ENCODE data around the gene CCR8.

CCR8 gene

GRCh38 chr3:39329493-39329892 lies at the start of gene CCR8:
Gene CCR8 (plus strand): TSS chr3:39329709. CDS start chr3:39332332, 2,623 bp downstream.
- no peak for DNase-seq (ENCODE audit: low read depth in 3 of 3)

- DNase-seq (ENCODE audit: low read depth in 3 of 3), result no peak
These were observed 49.6 kb upstream of the CCR8 start, which contains the start of gene CX3CR1 for GRCh38 chr3:39279745-39280517. Gene CX3CR1 (minus strand): TSS chr3:39280036. CDS start chr3:39266509, 13,527 bp downstream.

- no peak for DNase-seq (ENCODE audit: low read depth in 3 of 3)
These were observed 48.9 kb upstream of the CCR8 start for GRCh38 chr3:39280571-39280970.

- DNase-seq (ENCODE audit: low read depth in 3 of 3), result no peak
These were observed 48.0 kb upstream of the CCR8 start for GRCh38 chr3:39281533-39281932.

GRCh38 chr3:39282057-39282456 lies 47.5 kb upstream of the CCR8 start:
- no peak for DNase-seq (ENCODE audit: low read depth in 3 of 3)

- no peak for DNase-seq (ENCODE audit: low read depth in 3 of 3)
These were observed 45.0 kb upstream of the CCR8 start for GRCh38 chr3:39284457-39284881.

GRCh38 chr3:39285332-39285731 lies 44.2 kb upstream of the CCR8 start:
- no peak for DNase-seq (ENCODE audit: low read depth in 3 of 3)

GRCh38 chr3:39286771-39287170 lies 42.7 kb upstream of the CCR8 start:
- no peak for DNase-seq (ENCODE audit: low read depth in 3 of 3)

- DNase-seq (ENCODE audit: low read depth in 3 of 3), result no peak
These were observed 42.0 kb upstream of the CCR8 start for GRCh38 chr3:39287216-39288164.

- peak; percentile 39 to 66 (median 63) for DNase-seq (ENCODE audit: low read depth in 3 of 3)
These were observed 41.2 kb upstream of the CCR8 start for GRCh38 chr3:39288300-39288808.

- DNase-seq (ENCODE audit: low read depth in 3 of 3), result no peak
These were observed 40.4 kb upstream of the CCR8 start for GRCh38 chr3:39289107-39289506.

- DNase-seq (ENCODE audit: low read depth in 3 of 3), result no peak
These were observed 39.3 kb upstream of the CCR8 start for GRCh38 chr3:39290255-39290654.

GRCh38 chr3:39291903-39292329 lies 37.6 kb upstream of the CCR8 start:
- peak; percentile 53 to 63 (median 63) for DNase-seq (ENCODE audit: low read depth in 3 of 3)

GRCh38 chr3:39292961-39293360 lies 36.5 kb upstream of the CCR8 start:
- no peak for DNase-seq (ENCODE audit: low read depth in 3 of 3)

- no peak for DNase-seq (ENCODE audit: low read depth in 3 of 3)
These were observed 34.9 kb upstream of the CCR8 start for GRCh38 chr3:39294446-39295183.

GRCh38 chr3:39295184-39295775 lies 34.2 kb upstream of the CCR8 start:
- no peak for DNase-seq (ENCODE audit: low read depth in 3 of 3)

- DNase-seq (ENCODE audit: low read depth in 3 of 3), result no peak
These were observed 33.1 kb upstream of the CCR8 start for GRCh38 chr3:39296197-39297077.

GRCh38 chr3:39299279-39299678 lies 30.2 kb upstream of the CCR8 start:
- DNase-seq (ENCODE audit: low read depth in 3 of 3), result no peak

GRCh38 chr3:39302178-39302577 lies 27.3 kb upstream of the CCR8 start:
- no peak for DNase-seq (ENCODE audit: low read depth in 3 of 3)

- no peak for DNase-seq (ENCODE audit: low read depth in 3 of 3)
These were observed 16.2 kb upstream of the CCR8 start for GRCh38 chr3:39313289-39313688.

Data from stimulated activated CD4-positive, alpha-beta T cell treated with anti-CD3 and anti-CD28 coated beads, TNF-alpha, amount 100 ng/mL, for 4 hours (primary cell).